B cell (primary cell): Measurements from ENCODE around the gene MLF2.

Experiments used
- CTCF ChIP-seq: fragments of 200-600 bp; IDR thresholded peaks from one replicate; pipeline ENCODE4 v1.8.0; 2022; ENCODE audit warnings: antibody characterized with exemption, mild to moderate bottlenecking
- EZH2 ChIP-seq: IDR thresholded peaks from 2 replicates; pipeline ENCODE4 v1.6.1; 2012; ENCODE audit warnings: borderline replicate concordance, low read depth, mild to moderate bottlenecking, moderate library complexity, low read length; ENCODE audit not compliant: insufficient read depth, poor library complexity, severe bottlenecking

- TF ChIP-seq CTCF (no peak), EZH2 (no peak)
Measured at GRCh38 chr12:6779708-6780432, 26.9 kb upstream of the MLF2 start.
